ENCODE measurements around the gene RBM23. TPM values are rescaled to one million over a fixed set of nuclear protein-coding genes. Genes with fewer than 3 reads are reported as not detected.

Gene RBM23
- total and polyA plus RNA-seq, 2 of the 8 experiments (the other 6 are each of a cell fraction or from before 2014, with no cell fraction given) = 41.2 to 43.3 TPM

DNA sequence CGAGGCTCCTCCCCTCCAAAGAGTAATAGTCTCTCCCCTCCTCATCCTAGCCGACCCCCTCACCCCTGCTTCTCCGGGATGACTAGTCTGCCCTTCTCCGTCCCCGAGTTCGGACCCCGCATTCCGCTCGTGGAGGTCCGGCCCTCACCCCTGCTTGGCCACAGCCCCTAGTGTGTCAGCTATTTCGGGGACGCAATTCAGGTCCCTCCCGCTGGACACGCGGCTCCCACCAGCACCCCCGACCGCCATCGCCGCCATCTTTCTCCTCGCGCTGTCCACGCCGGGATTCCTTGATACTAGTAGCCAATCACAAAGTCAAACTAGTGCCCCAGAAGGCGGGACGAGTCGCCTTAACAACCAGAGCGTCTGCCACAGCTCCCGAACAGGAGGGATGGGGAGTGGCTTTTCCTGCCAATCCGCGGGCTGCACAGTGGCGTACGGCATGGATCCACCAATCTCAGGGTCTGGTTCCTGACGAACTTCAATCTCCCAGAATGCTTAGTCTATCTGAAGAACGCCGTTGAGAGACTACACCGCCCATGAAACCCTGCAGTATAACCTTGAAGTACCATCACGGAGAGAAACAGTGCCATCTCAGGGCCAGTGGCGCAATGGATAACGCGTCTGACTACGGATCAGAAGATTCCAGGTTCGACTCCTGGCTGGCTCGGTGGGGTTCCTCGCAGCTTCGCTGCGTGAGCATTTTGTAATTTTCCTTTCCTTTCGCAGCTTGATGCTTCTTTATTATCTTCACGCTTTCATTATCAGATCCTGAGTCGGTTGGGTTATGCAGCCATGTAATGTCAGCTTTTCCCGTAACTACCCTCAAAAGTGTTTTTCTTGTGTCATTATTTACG, 10.4 kb upstream of the RBM23 start, which contains the start of gene PRMT5 (continued):
- TF ChIP-seq, protein P1, sequence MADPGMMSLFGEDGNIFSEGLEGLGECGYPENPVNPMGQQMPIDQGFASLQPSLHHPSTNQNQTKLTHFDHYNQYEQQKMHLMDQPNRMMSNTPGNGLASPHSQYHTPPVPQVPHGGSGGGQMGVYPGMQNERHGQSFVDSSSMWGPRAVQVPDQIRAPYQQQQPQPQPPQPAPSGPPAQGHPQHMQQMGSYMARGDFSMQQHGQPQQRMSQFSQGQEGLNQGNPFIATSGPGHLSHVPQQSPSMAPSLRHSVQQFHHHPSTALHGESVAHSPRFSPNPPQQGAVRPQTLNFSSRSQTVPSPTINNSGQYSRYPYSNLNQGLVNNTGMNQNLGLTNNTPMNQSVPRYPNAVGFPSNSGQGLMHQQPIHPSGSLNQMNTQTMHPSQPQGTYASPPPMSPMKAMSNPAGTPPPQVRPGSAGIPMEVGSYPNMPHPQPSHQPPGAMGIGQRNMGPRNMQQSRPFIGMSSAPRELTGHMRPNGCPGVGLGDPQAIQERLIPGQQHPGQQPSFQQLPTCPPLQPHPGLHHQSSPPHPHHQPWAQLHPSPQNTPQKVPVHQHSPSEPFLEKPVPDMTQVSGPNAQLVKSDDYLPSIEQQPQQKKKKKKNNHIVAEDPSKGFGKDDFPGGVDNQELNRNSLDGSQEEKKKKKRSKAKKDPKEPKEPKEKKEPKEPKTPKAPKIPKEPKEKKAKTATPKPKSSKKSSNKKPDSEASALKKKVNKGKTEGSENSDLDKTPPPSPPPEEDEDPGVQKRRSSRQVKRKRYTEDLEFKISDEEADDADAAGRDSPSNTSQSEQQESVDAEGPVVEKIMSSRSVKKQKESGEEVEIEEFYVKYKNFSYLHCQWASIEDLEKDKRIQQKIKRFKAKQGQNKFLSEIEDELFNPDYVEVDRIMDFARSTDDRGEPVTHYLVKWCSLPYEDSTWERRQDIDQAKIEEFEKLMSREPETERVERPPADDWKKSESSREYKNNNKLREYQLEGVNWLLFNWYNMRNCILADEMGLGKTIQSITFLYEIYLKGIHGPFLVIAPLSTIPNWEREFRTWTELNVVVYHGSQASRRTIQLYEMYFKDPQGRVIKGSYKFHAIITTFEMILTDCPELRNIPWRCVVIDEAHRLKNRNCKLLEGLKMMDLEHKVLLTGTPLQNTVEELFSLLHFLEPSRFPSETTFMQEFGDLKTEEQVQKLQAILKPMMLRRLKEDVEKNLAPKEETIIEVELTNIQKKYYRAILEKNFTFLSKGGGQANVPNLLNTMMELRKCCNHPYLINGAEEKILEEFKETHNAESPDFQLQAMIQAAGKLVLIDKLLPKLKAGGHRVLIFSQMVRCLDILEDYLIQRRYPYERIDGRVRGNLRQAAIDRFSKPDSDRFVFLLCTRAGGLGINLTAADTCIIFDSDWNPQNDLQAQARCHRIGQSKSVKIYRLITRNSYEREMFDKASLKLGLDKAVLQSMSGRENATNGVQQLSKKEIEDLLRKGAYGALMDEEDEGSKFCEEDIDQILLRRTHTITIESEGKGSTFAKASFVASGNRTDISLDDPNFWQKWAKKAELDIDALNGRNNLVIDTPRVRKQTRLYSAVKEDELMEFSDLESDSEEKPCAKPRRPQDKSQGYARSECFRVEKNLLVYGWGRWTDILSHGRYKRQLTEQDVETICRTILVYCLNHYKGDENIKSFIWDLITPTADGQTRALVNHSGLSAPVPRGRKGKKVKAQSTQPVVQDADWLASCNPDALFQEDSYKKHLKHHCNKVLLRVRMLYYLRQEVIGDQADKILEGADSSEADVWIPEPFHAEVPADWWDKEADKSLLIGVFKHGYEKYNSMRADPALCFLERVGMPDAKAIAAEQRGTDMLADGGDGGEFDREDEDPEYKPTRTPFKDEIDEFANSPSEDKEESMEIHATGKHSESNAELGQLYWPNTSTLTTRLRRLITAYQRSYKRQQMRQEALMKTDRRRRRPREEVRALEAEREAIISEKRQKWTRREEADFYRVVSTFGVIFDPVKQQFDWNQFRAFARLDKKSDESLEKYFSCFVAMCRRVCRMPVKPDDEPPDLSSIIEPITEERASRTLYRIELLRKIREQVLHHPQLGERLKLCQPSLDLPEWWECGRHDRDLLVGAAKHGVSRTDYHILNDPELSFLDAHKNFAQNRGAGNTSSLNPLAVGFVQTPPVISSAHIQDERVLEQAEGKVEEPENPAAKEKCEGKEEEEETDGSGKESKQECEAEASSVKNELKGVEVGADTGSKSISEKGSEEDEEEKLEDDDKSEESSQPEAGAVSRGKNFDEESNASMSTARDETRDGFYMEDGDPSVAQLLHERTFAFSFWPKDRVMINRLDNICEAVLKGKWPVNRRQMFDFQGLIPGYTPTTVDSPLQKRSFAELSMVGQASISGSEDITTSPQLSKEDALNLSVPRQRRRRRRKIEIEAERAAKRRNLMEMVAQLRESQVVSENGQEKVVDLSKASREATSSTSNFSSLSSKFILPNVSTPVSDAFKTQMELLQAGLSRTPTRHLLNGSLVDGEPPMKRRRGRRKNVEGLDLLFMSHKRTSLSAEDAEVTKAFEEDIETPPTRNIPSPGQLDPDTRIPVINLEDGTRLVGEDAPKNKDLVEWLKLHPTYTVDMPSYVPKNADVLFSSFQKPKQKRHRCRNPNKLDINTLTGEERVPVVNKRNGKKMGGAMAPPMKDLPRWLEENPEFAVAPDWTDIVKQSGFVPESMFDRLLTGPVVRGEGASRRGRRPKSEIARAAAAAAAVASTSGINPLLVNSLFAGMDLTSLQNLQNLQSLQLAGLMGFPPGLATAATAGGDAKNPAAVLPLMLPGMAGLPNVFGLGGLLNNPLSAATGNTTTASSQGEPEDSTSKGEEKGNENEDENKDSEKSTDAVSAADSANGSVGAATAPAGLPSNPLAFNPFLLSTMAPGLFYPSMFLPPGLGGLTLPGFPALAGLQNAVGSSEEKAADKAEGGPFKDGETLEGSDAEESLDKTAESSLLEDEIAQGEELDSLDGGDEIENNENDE (IDR thresholded peaks at IDR 0.05; ENCODE audit: insufficient replicate concordance, low read length) = no peak
- TF ChIP-seq CBX5 (IDR thresholded peaks at IDR 0.05; ENCODE audit: low read depth, low read length) = no peak
- peak; percentile 93 for TF ChIP-seq TAF7 (optimal IDR thresholded peaks at IDR 0.05; ENCODE audit: borderline replicate concordance, low read depth, low read length)
- TF ChIP-seq RFX5 (IDR thresholded peaks at IDR 0.05; ENCODE audit: borderline replicate concordance, low read depth, low read length) = no peak
- no peak for TF ChIP-seq SAP30 (IDR thresholded peaks at IDR 0.05; ENCODE audit: insufficient read depth, insufficient replicate concordance, low read length)
- TF ChIP-seq ZNF274 (IDR thresholded peaks at IDR 0.05; ENCODE audit: borderline replicate concordance, extremely low read depth, low read length) = no peak
- peak; percentile 99 for TF ChIP-seq TBP (IDR thresholded peaks at IDR 0.05; ENCODE audit: low read depth, low read length)
- no peak for TF ChIP-seq POU5F1 (IDR thresholded peaks at IDR 0.05; ENCODE audit: low read depth, low read length)
